ENCODE data around the gene SIDT1.

GRCh38 chr3:113615976-113616375, 83.6 kb downstream of the SIDT1 start:
- no peak for TF ChIP-seq FOXM1 (IDR thresholded peaks at IDR 0.05; ENCODE audit: borderline replicate concordance)
- no peak for TF ChIP-seq L3MBTL2 (conservative IDR thresholded peaks at IDR 0.05)
- no peak for TF ChIP-seq FOXK2 (IDR thresholded peaks at IDR 0.05)
- no peak for TF ChIP-seq ELF4 (IDR thresholded peaks at IDR 0.05)
- TF ChIP-seq PKNOX1 (IDR thresholded peaks at IDR 0.05): no peak
- TF ChIP-seq HDGF (IDR thresholded peaks at IDR 0.05; ENCODE audit: borderline replicate concordance): no peak
- TF ChIP-seq SP1 (IDR thresholded peaks at IDR 0.05): no peak
- TF ChIP-seq TARDBP (IDR thresholded peaks at IDR 0.05): no peak
- no peak for TF ChIP-seq BHLHE40 (IDR thresholded peaks at IDR 0.05; ENCODE audit: borderline replicate concordance)
- TF ChIP-seq CTBP1 (IDR thresholded peaks at IDR 0.05; ENCODE audit: borderline replicate concordance): no peak
- TF ChIP-seq ZNF384 (IDR thresholded peaks at IDR 0.05): no peak
- no peak for TF ChIP-seq ARNT (IDR thresholded peaks at IDR 0.05)
